Mucosa of gallbladder (tissue), 1 donor: Measurements from ENCODE around the gene GRHL3. TPM values are rescaled to one million over a fixed set of nuclear protein-coding genes. Genes with fewer than 3 reads are reported as not detected.

Experiments used
- DNase-seq: peaks from one replicate; pipeline ENCODE4 v3.0.0-alpha.2; 2020; ENCODE audit warnings: low spot score
- total RNA-seq: library from RNA; stranded (reverse); gene quantifications from one replicate; pipeline ENCODE4 v1.2.1, GENCODE V29; 2021
- donor health status: DM: no; HTN: no; CAD: no.

GRHL3 gene
- total RNA-seq, 1 donor from 2014 or later, result 1.4 TPM

GRCh38 chr1:24343412-24344089 lies 24.4 kb downstream of the GRHL3 start:
- no peak for DNase-seq

DNA sequence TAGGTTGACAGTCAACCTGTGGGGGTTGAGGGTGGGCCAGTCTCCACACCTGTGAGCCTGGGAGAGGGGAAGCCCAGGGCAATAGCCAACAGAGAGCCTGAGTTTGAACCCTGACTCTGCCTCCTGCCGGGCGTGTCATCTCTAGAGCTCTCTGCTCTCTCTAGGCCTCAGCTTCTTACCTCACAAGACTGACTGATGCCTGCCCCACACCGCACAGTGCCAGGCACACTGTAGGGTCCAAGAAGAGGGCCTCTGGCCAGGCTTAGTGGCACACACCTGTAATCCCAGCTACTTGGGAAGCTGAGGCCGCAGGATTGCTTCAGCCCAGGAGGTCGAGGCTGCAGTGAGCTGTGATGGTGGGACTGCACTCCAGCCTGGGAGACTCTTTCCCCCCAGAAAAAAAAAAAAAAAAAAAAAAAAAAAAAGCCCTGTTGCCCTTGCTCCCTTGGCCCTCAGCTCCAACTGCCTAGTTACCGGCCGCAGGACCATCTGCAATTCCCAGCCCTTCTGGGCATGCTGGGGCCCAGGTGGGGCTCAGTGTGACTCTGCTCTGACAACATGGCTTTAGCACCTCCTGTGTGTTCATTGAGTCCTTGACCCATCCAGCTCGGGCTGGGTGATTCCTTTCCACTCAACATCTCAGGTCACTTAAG lies 25.1 kb downstream of the GRHL3 start:
- DNase-seq, result no peak

DNA sequence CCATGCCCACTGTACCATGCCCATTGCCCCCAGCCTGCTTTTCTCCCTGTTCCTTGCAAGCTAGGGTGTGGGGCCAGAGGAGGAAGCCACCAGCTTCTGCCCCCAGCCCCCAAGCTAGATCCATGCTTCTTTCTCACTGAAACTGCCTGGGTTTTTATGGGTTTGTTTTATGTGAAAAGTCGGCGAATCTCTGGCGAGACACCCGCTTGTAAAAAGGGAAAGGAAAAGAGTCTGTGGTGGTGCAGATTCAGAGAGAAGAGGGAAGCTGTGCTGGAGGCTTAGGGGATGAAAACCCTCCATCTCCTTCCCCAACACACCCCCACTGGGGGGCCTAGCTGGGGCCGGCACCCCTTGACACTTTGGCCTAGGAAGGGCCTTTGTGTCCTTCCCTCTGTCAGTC lies 26.2 kb downstream of the GRHL3 start:
- no peak for DNase-seq

DNA sequence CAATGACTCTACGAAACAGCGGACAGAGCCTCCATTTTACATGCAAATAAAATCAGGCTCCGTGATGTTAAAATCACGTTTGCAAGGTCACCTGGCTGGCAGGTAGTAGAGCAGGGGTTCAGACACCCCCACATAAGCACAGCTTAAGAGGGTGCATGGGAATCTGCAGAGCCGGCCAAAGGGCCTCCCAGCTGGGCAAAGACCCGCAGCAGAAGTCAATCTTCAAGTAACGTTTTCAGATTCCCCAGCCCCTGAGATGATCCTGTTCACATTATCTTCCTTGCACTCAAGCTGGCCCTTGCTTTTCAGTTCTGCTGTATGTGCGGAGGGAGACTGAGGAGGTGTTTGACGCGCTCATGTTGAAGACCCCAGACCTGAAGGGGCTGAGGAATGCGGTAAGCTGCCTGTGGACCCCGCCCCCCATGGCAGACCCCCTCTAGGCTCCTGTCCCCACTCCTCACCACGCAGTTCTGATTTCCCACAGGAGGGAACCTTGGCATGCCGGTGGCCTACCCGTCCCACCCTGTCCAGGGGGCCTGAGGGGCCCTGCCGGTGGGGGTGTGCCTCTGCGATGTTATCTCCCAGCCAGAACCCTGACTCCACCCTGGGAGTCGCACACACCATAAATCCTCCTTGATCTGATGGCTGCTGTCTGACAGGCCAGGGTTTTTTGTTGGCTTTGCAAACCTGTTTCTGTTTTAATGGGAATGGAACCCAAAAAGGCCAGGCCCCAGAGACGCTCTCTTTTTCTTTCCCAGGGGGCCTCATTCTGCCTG lies 28.2 kb downstream of the GRHL3 start:
- no peak for DNase-seq

DNA sequence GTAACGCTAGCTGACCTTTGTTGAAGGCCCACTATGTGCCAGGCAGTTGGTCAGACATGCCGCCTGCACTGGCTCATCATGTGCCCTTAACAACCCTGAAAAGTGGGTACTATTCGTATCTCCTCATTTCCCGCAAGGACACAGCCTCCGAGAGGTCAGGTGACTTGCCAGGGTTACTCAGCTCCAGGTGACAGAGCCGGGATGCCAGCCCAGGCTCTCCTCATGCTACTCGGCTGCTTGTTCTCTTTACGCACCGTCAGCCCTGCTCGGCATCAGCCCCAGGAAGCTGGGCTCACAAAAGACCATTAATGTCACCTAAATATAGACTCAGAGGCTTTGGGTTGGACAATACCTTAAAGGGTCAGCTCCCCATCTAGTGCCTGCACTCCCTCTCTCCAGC lies 29.0 kb downstream of the GRHL3 start:
- DNase-seq, result no peak

DNA sequence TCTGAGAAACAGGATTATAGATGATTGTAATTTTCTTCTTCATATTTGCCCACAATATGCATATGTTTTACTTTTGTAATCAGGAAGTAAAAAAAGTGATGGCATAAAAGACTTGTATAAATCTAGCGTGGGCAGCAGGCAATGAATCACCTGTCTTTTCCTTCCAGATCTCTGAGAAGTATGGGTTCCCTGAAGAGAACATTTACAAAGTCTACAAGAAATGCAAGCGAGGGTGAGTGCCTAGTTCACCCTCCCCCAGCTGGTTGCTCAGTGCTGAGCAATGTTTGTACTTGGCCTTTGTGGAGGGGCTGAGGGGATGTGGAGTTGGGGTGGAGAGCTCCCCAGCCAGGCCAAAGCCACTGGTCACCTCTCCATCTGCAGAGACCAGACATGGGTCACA lies 30.7 kb downstream of the GRHL3 start:
- DNase-seq, result no peak

GRCh38 chr1:24351247-24351646 lies 32.1 kb downstream of the GRHL3 start:
- DNase-seq, result no peak

DNA sequence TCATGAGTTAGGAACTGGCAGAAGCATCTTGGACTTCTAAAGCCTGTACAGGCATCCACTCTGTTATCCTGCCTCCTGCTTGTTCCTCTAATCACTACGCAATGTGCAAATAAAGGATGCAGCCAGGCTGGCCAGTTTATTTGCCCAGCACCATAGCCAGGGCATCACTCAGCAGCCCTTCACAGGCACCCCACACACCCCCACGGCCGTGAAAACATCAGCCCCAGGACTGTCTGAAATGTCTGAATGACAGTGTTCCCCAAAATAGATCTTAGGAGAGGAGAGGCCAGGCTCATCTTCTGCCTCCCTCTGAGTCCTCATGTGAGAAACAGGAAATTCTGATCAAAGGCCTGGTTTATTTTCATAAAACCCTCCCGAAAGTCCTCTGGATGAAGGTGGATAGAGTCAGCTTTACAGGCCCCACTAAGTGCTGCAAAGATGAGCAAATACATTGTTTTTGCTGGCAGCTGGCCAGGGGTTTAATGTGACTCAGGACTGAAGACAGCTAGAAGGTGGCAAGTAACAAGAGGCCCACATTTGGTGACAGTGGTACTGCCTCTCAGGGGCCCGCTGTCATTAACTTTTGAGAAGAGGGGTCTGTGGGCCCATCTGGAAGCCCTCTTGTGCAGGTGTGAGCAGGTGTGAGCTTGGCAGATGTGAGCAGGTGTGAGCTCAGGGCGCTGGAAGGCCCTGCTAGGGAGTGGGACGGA lies 32.9 kb downstream of the GRHL3 start:
- DNase-seq, result no peak

GRCh38 chr1:24353292-24353891 lies 34.2 kb downstream of the GRHL3 start:
- DNase-seq, result no peak

DNA sequence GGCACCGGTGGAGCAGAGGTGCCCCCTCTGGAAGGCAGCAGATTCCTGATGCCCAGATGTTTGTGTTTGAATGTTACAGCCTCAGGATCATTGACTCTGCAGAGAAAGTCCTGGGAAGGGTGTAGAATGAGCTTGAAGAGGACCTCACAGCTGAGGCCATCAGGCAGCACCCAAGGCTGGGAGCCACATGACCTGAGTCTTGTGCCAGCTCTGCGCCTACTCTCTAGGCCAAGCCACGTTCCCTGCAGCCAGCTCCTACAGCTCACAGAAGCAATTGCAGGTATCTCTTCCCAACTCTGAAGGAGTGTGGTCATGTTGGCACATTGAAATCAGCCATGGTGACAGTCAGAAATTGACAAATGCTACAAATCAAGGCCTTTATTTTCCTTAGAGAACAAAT lies 36.3 kb downstream of the GRHL3 start:
- DNase-seq, result no peak

DNA sequence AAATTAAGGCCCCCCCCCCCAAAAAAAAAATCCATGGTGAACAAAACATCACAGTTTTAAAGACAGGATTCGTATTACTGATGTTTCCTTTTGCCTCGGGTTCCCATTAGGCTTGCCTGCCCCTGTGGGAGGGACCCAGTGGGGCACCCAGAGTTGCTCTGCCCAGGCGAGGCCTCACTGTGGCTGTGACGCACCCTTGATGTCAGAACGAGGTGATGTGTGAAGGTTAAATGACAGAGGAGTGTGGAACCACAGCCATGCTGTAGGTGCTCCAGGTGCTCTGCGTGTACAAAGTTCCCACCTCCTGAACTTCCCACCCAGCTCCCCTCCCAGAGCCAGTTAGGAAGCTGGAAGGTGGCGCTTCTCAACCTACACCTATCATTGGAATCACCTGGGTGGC lies 37.9 kb downstream of the GRHL3 start:
- no peak for DNase-seq

DNA sequence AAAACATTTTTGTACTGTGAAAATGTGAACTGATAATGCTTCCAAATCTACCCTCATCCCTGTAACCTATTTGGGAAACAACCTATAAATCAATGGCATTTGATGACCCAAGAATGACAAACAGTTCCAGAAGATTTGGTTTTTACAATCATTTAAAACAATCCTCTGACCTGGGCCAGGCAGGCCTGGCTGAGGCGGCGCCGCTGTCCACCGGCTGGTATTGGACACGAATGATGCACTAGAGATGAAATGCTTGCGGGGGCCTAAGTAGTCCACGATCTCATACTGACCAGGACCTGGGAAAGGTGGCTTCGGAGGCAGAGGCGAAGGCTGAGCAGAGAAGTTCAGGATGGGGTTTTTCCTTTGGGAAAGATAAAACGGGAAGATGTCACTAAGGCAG lies 41.5 kb downstream of the GRHL3 start:
- DNase-seq, result no peak

DNA sequence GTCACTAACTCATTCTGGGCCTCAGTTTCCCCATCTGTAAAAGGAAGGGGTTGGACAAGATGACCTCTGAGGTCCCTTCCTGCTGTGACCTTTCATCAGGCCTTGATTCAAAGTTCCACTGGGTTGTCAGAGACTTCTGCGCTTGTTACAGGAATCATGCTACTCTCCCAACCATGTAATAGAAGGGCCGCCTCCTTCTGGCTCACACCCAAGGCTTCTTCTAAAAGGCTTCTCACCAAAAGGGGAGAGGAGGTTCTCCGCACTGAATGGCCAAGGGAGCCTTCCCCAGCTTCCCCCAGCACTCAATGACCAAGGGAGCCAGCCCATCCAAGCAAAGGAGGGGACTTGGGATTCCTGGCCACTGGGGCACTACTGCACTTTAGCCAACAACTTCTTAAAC lies 42.7 kb downstream of the GRHL3 start:
- no peak for DNase-seq

GRCh38 chr1:24362396-24362795 lies 43.2 kb downstream of the GRHL3 start:
- DNase-seq, result no peak

DNA sequence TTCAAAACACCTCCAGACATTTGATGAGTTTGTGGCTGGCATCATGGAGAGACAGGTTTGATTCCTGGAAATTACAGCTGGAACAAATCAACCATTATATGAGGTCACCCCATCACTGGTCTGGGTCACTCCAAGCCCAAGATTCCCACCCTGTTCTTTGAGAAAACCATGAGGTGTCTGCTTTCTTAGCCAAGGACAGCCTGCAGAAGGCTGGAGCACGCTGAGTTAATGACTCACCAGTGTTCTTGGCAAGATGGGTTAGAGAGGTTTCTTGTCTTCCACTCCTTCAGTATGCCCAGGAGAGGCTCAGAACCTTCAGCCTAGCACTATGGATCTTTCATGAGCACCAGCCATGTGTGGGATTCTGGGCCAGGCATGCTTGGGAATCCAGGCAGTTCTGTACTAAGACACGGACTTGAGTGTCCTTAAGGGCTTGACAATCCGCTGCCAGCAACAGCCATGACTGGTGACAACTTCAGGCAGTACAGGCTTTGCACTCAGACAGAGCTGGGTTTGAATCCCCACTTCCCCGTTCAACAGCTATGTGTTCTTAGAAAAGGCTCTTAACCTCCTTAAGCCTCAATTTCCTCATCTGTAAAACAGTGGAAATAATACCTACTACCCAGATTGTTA lies 43.9 kb downstream of the GRHL3 start:
- peak; percentile 22 for DNase-seq

DNA sequence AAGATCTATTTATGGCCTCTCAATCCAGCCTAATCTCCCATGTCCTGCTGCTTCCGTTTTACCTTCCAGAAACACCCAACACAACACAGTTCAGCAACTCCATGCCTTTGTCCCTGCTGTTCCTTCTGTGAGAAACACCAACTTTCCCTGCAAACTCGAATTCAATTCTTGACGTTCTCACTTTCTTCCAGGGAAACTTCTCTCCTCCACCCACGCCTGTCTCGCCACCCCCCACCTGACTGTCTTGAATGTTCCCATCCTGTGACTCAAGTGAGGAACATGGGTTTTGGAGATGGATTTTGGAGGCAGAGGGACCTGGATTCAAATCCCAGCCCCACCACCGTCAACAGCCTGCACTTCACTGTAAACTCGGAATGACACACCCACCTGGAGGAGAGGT lies 44.8 kb downstream of the GRHL3 start:
- no peak for DNase-seq

DNA sequence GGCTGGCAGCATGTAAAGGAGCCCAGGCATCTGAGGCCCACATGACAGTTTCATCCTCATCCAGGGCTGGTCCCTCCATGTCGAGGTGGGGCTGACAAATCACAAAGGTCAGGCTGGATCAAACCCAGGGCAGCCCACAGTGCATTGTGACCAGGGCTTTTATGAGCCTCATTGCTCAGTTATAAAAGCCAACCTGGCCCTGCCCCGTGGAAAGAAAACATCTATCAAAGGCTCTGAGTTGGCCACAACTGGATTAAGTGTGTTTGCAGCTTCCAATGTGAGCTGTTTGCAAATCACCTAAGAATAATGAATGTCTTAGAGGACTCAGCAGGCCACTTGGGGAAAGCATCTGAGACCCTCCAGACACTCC lies 45.4 kb downstream of the GRHL3 start:
- no peak for DNase-seq

- no peak for DNase-seq
Observed at GRCh38 chr1:24364975-24365678, 46.0 kb downstream of the GRHL3 start.

DNA sequence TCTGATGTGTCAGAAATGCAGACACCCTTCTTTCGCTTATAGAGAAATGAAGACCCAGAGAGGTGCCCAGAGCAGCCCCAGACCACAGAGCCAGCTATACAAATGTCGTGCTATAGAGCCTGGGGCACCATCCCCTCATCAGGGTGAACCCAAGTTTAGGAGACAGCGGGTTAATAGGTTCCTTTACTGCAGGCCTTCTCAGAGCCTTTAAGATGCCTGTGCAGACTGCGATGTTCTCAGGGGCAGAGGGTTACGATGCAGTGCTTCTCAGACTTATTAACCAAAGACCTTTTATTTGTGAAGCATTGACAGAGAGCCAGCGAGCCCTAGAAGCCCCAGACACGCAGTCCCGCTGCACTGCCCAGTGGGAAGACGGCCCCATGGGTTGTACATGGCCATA lies 47.5 kb downstream of the GRHL3 start:
- no peak for DNase-seq

- no peak for DNase-seq
Observed at GRCh38 chr1:24369199-24369598, 50.0 kb downstream of the GRHL3 start.

- no peak for DNase-seq
Observed at GRCh38 chr1:24369801-24370200, 50.6 kb downstream of the GRHL3 start.
